Ectodermal cell (in vitro differentiated cells): ENCODE measurements around the gene PSMB2.

ENCODE experiments used
- H3K27ac ChIP-seq: 2 replicates; pipeline ENCODE4 v1.7.0; 2013; ENCODE audit warnings: mild to moderate bottlenecking, low read depth, low read length; ENCODE audit not compliant: insufficient read depth, poor library complexity, severe bottlenecking
- H3K27me3 ChIP-seq: 2 replicates; pipeline ENCODE4 v1.7.0; 2013; ENCODE audit warnings: mild to moderate bottlenecking, low read length; ENCODE audit not compliant: insufficient read depth, control insufficient read depth, poor library complexity, severe bottlenecking
- H3K36me3 ChIP-seq: one replicate; pipeline ENCODE4 v1.7.0; 2013; ENCODE audit warnings: low read length; ENCODE audit not compliant: control insufficient read depth, insufficient read depth
- H3K4me1 ChIP-seq: one replicate; pipeline ENCODE4 v1.7.0; 2013; ENCODE audit warnings: low read length; ENCODE audit not compliant: control insufficient read depth, insufficient read depth
- H3K4me3 ChIP-seq: 2 replicates; pipeline ENCODE4 v1.7.0; 2013; ENCODE audit warnings: low read depth, low read length, control low read depth; ENCODE audit not compliant: insufficient read depth
- H3K9me3 ChIP-seq: 2 replicates; pipeline ENCODE4 v1.7.0; 2013; ENCODE audit warnings: mild to moderate bottlenecking, low read length, moderate library complexity; ENCODE audit not compliant: control insufficient read depth
- WGBS, 2 experiments: methylation state at CpG; one replicate each; pipeline ENCODE4 v1.1.7; 2013; ENCODE audit warnings: missing lambda C conversion rate in 2 of 2; 5-methylcytosine and 5-hydroxymethylcytosine counted together

The PSMB2 gene

DNA sequence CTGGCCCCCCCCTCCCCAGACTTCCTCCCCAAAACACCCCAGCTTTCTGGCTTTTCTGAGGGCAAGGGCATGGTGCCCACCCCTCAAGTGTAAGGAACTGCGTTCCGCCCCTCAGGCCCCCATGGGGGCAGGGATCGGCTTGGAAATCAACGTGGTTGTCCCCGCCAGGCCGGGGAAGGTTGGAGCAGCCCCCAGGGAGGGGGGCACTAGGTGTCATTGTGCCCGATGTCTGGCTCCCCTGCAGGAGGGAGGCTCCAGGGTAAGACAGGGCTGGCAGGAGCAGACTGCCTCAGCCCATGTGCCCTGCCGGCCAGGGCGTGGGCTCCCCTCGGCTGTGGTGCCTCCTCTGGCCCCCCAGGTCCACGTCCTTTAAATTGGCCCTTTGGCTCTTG, 75.6 kb downstream of the PSMB2 start:
- Histone ChIP-seq H3K36me3 (peaks cover 12% of the 10 kb centered on the region), H3K27me3 (peaks cover 15% of the 10 kb centered on the region), H3K4me3 (no peak overlapping the region), H3K4me1 (no peaks in the 10 kb centered on the region), H3K9me3 (no peaks in the 10 kb centered on the region), H3K27ac (no peak overlapping the region)
- WGBS, 2 experiments, result 92 to 96% methylated on average over 11 of the region's 11 CpGs

DNA sequence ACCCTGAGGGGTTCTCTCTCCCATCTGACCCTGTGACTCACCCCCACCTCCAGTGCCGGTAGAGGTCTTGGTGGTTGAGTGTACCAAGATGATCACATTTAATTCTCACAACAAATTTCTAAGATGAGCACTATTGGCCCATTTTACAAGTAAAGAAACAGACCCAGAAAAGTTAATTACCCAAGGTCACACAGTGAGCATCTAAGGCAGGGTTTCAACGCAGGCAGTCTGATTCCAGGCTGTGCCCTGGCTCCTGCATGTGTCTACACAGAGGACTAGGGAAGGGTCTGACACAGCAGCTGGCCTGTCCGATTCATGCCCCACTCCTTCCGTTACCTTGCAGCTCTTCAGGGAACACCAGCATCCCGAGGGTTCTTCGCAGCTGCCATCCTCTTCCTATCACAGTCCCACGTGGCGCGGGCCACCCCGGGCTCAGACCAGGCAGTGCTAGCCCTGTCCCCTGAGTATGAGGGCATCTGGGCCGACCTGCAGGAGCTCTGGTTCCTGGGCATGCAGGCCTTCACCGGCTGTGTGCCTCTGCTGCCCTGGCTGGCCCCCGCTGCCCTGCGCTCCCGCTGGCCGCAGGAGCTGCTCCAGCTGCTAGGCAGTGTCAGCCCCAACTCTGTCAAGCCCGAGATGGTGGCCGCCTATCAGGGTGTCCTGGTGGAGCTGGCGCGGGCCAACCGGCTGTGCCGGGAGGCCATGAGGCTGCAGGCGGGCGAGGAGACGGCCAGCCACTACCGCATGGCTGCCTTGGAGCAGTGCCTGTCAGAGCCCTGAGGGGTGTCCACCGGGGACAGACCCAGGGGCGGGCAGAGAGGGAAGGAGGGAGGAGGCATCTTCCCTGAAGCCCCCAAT, 76.2 kb downstream of the PSMB2 start:
- 93% methylated on average over 28 of the region's 28 CpGs for WGBS, 2 experiments
- no peaks in the 10 kb centered on the region for H3K9me3 ChIP-seq

DNA sequence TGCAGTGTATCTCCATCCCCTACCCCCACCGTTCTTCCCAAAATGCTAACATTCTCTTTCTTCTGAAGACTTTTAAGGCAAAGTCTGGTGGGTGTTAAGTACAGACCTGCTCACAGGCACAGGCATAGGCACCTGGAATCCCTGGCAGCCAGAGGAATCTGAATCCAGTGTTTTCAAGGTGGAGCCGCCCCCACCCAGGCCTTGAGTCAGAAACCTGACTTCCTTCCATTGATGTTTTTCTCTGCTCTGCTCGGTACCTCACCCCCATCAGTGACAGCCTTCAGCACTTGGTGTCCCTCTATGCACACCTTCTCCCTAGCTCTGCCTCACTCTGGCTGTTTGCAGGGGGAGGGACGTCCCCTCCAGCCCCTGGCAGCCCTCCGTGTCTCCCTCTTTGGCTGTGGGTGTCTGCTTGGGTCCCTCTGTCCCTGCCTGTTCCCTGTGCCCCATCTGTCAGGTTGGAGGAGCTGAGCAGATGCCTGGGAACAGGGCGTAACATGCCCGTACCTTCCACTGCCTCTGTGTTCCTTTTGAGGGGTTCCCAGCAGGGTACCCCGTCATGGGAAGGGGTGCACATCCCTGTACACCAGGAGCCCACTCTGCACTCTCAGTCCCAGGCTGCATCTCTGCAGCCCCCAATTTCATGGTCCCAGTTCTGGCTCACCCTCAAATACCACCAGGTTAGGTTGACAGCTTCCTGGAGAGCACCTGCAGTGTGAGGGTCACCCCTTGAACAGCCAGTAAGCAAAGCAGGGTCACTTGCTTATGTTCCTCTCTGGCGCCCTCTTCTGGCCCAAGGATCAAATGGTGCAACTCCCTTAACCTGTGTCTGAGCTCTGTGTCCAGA, 77.1 kb downstream of the PSMB2 start:
- peaks cover under 1% of the 10 kb centered on the region for H3K27me3 ChIP-seq
- H3K4me3 ChIP-seq, result no peak overlapping the region
- H3K9me3 ChIP-seq, result no peaks in the 10 kb centered on the region
- 82 to 84% methylated on average over 9 of the region's 9 CpGs for WGBS, 2 experiments
- peaks cover 12% of the 10 kb centered on the region for H3K36me3 ChIP-seq
- H3K27ac ChIP-seq, result no peak overlapping the region
- H3K4me1 ChIP-seq, result no peaks in the 10 kb centered on the region

More for the DNA sequence above, 76.2 kb downstream of the PSMB2 start:
- Histone ChIP-seq H3K36me3 (peaks cover 12% of the 10 kb centered on the region), H3K27me3 (peaks cover 9% of the 10 kb centered on the region), H3K27ac (no peak overlapping the region), H3K4me3 (no peak overlapping the region), H3K4me1 (no peaks in the 10 kb centered on the region)

DNA sequence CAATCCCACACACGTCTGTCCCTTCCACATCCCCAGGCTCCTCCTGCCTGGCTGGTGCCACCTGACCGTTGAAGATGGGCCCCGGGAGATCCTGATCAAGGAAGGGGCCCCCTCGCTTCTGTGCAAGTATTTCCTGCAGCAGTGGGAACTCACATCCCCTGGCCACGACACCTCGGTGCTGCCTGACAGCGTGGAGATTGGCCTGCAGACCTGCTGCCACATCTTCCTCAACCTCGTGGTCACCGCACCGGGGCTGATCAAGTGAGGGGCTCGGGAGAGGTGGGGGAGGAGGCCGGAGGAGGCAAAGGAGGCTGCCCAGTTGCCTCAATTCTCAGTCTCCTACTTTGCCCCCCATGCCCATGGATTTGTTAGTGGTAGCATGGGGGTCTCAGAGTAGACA, 78.2 kb downstream of the PSMB2 start:
- no peak overlapping the region for H3K4me3 ChIP-seq
- H3K4me1 ChIP-seq, result no peaks in the 10 kb centered on the region
- no peaks in the 10 kb centered on the region for H3K27me3 ChIP-seq
- WGBS, 2 experiments, result 92 to 95% methylated on average over 12 of the region's 12 CpGs
- peaks cover 12% of the 10 kb centered on the region for H3K36me3 ChIP-seq
- no peak overlapping the region for H3K27ac ChIP-seq
- no peaks in the 10 kb centered on the region for H3K9me3 ChIP-seq

DNA sequence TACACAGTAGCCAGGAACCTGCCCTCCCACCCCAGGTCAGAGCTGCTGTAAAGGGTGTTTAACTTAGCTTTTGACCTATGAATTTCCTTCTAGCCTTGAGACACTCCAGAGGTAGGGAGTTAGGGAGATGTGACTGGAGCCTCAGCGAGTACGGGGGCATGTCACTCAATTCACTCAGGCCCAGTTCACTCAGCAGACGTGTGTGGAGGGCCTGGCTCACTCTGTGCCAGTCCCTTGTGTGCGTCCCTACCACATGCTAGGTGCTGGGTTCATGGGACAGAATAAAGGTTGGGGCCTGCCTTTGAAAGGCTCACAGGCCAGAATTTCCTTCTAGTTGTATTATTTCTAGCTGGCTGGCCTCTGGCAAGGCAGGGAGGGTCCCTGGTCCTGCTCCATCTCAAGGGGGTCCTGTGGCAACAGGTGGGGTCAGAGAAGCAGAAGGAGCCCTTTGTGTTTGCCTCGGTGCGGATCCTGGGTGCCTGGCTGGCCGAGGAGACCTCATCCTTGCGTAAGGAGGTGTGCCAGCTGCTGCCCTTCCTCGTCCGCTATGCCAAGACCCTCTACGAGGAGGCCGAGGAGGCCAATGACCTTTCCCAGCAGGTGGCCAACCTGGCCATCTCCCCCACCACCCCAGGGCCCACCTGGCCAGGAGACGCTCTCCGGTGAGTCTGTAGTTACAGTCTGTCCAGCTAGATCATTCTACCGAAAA, 79.2 kb downstream of the PSMB2 start:
- WGBS, 2 experiments, result 93 to 95% methylated on average over 15 of the region's 15 CpGs
- Histone ChIP-seq H3K9me3 (no peaks in the 10 kb centered on the region), H3K27ac (no peak overlapping the region), H3K36me3 (peaks cover 12% of the 10 kb centered on the region), H3K27me3 (no peaks in the 10 kb centered on the region), H3K4me1 (no peaks in the 10 kb centered on the region), H3K4me3 (no peak overlapping the region)

DNA sequence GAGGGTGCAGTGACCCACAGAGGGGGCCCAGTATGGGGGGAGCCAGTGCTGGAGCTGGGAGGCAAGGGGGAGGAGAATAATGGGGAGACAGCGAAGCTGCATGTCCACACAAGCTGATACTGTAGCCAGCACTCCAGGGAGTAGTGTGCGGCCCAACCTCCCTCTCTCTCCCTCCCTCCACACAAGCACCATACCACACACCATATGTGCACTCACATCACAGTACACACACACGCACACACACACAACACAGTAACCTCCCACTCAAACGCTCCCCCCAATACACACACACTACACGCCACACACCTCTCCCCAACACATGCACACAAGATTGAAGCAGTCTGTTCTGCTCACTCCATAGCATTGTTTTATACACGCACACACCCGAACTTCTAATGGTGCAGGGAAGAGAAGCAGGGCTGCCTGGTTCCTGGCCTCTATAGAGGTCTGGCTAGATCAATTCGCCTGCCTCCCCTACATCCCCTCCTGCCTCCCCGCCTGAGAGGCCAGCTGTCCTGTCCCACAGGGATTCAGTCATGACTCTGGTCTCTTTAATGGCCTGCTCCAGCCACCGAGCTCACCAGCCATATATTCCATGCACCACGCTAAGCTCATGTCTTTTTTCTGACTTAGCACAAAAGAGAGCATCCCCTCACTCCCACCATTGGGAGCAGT, 79.9 kb downstream of the PSMB2 start:
- no peak overlapping the region for H3K4me3 ChIP-seq
- H3K9me3 ChIP-seq, result no peaks in the 10 kb centered on the region
- WGBS, 2 experiments, result 89 to 93% methylated on average over 11 of the region's 11 CpGs
- no peaks in the 10 kb centered on the region for H3K27me3 ChIP-seq
- no peaks in the 10 kb centered on the region for H3K4me1 ChIP-seq
- no peak overlapping the region for H3K27ac ChIP-seq
- peaks cover 12% of the 10 kb centered on the region for H3K36me3 ChIP-seq

DNA sequence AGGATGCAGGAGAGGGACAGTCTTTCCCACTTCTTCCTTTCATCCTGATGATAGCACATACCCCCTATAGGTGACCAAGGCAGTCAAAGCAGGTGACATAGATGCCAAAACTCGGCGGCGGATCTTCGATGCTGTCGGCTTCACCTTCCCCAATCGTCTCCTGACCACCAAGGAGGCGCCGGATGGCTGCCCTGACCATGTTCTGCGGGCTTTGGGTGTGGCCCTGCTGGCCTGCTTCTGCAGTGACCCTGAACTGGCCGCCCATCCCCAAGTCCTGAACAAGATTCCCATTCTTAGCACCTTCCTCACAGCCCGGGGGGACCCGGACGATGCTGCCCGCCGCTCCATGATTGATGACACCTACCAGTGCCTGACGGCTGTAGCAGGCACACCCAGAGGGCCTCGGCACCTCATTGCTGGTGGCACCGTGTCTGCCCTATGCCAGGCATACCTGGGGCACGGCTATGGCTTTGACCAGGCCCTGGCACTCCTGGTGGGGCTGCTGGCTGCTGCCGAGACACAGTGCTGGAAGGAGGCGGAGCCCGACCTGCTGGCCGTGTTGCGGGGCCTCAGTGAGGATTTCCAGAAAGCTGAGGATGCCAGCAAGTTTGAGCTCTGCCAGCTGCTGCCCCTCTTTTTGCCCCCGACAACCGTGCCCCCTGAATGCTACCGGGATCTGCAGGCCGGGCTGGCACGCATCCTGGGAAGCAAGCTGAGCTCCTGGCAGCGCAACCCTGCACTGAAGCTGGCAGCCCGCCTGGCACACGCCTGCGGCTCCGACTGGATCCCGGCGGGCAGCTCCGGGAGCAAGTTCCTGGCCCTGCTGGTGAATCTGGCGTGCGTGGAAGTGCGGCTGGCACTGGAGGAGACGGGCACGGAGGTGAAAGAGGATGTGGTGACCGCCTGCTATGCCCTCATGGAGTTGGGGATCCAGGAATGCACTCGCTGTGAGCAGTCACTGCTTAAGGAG, 80.8 kb downstream of the PSMB2 start:
- Histone ChIP-seq H3K4me1 (peaks cover 2% of the 10 kb centered on the region), H3K4me3 (no peak overlapping the region), H3K9me3 (no peaks in the 10 kb centered on the region), H3K36me3 (peaks cover 12% of the 10 kb centered on the region), H3K27ac (no peak overlapping the region), H3K27me3 (no peaks in the 10 kb centered on the region)
- WGBS, 2 experiments, result 95% methylated on average over 44 of the region's 44 CpGs

DNA sequence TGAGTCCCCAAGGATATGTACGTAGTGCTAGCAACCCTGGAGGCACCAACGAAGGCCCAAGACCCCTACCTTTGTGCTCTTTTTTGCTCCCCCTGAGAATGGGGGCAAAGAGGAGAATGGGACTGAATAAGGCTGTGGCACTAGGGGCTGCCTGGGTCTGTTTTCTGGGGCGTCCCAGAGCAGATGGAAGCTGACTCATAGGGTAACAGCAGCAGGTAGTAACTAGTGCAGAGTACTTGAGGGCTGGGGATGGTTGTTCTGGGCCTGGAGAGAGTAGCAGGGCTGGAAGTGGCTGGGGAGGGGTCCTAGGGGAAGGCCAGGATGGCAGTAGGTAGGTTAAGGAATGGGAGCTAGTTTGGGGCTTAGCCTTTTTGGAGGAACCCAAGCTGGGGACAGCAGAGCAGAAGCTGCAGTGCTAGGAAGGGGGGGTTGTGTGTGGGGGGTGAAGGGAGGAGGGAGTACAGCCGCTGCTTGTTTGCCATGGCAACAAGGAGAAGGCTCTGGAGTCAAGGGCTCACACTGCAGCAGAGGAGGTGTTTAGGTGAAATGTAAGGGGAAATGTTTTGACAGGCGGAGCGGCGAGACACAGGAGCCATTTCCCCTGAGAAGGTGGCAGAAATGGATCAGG, 81.9 kb downstream of the PSMB2 start:
- Histone ChIP-seq H3K27ac (no peak overlapping the region), H3K4me3 (no peak overlapping the region), H3K9me3 (no peaks in the 10 kb centered on the region), H3K36me3 (peaks cover 12% of the 10 kb centered on the region), H3K27me3 (no peaks in the 10 kb centered on the region), H3K4me1 (peaks cover 10% of the 10 kb centered on the region)
- WGBS, 2 experiments, result 91 to 93% methylated on average over 7 of the region's 7 CpGs
